ENCODE measurements around the gene RPS16.
"Not testable (repeated sequence)": the region's sequence is repeated elsewhere in the genome, so short reads cannot be mapped to it uniquely, and the experiment has no call there.

RPS16 gene

GRCh38 chr19:39469567-39469966, 33.8 kb upstream of the RPS16 start:
- no peak overlapping the region for H3K4me3 ChIP-seq (ENCODE audit: control insufficient read depth, low read depth, low read length)
- TF ChIP-seq, protein P1, sequence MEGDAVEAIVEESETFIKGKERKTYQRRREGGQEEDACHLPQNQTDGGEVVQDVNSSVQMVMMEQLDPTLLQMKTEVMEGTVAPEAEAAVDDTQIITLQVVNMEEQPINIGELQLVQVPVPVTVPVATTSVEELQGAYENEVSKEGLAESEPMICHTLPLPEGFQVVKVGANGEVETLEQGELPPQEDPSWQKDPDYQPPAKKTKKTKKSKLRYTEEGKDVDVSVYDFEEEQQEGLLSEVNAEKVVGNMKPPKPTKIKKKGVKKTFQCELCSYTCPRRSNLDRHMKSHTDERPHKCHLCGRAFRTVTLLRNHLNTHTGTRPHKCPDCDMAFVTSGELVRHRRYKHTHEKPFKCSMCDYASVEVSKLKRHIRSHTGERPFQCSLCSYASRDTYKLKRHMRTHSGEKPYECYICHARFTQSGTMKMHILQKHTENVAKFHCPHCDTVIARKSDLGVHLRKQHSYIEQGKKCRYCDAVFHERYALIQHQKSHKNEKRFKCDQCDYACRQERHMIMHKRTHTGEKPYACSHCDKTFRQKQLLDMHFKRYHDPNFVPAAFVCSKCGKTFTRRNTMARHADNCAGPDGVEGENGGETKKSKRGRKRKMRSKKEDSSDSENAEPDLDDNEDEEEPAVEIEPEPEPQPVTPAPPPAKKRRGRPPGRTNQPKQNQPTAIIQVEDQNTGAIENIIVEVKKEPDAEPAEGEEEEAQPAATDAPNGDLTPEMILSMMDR (conservative IDR thresholded peaks at IDR 0.05; ENCODE audit: control insufficient read depth, insufficient read depth, low read depth, low read length): no peak

GRCh38 chr19:39469036-39469435, 33.3 kb upstream of the RPS16 start:
- TF ChIP-seq, protein P1 (conservative IDR thresholded peaks at IDR 0.05; ENCODE audit: control insufficient read depth, insufficient read depth, low read depth, low read length): no peak
- no peak overlapping the region for H3K4me3 ChIP-seq (ENCODE audit: control insufficient read depth, low read depth, low read length)
- DNase-seq (ENCODE audit: low read depth): no peak

More at GRCh38 chr19:39469567-39469966, 33.8 kb upstream of the RPS16 start:
- no peak for DNase-seq (ENCODE audit: low read depth)

- H3K4me3 ChIP-seq (ENCODE audit: control insufficient read depth, low read depth, low read length): no peak overlapping the region
- TF ChIP-seq, protein P1 (conservative IDR thresholded peaks at IDR 0.05; ENCODE audit: control insufficient read depth, insufficient read depth, low read depth, low read length): no peak
- DNase-seq (ENCODE audit: low read depth): no peak
Observed at GRCh38 chr19:39467941-39468340, 32.2 kb upstream of the RPS16 start.

- TF ChIP-seq, protein P1 (conservative IDR thresholded peaks at IDR 0.05; ENCODE audit: control insufficient read depth, insufficient read depth, low read depth, low read length): no peak
- no peak overlapping the region for H3K4me3 ChIP-seq (ENCODE audit: control insufficient read depth, low read depth, low read length)
- DNase-seq (ENCODE audit: low read depth): no peak
Observed at GRCh38 chr19:39465956-39466747, 30.4 kb upstream of the RPS16 start.

- no peak for DNase-seq (ENCODE audit: low read depth)
- H3K4me3 ChIP-seq (ENCODE audit: control insufficient read depth, low read depth, low read length): no peak overlapping the region
Observed at GRCh38 chr19:39463403-39463802, 27.7 kb upstream of the RPS16 start.

GRCh38 chr19:39451257-39451656, 15.5 kb upstream of the RPS16 start:
- DNase-seq (ENCODE audit: low read depth); H3K4me3 ChIP-seq (ENCODE audit: control insufficient read depth, low read depth, low read length): not testable (repeated sequence)

More at GRCh38 chr19:39463403-39463802, 27.7 kb upstream of the RPS16 start:
- TF ChIP-seq, protein P1 (conservative IDR thresholded peaks at IDR 0.05; ENCODE audit: control insufficient read depth, insufficient read depth, low read depth, low read length): no peak

DNA sequence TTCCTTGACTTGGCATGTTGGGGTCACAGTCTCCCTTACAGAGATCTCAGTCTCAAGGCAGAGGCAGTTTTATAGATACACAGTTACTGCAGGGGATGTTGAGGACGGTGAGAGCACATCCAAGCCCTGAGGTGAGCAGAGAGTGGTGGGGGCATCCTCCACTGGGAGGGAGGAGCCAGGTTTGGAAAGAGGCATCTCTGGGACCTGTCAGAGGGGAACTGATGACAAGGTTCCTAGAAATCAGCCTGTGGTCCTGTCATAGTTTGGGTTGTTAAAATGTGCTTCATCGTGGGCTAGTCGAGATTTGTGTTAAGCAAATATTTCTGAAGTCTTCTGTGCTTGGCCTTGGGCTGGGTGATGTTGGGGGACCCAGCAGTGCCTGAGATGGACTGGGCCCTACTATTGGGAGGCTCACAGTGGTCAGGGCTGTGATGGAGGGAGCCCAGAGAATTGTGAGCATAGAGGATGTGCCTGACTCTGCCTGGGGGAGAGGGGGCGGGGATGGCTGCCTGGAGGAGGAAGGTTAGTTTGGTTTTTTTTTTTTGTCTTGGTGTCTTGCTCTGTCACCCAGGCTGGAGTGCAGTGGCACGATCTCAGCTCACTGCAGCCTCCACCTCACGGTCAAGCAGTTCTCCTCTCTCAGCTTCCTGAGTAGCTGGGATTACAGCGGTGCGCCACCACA, 13.5 kb upstream of the RPS16 start:
- no peak for DNase-seq (ENCODE audit: low read depth)
- no peak overlapping the region for H3K4me3 ChIP-seq (ENCODE audit: control insufficient read depth, low read depth, low read length)
- TF ChIP-seq, protein P1 (conservative IDR thresholded peaks at IDR 0.05; ENCODE audit: control insufficient read depth, insufficient read depth, low read depth, low read length): no peak

All from fibroblast of mammary gland (primary cell).